Measurements from ENCODE around the gene ROBO3.

GRCh38 chr11:124928942-124929665 lies 63.9 kb downstream of the ROBO3 start:
- no peak for TF ChIP-seq CTCF (IDR thresholded peaks at IDR 0.05 in 8 of 11, conservative IDR thresholded peaks at IDR 0.05 in 3 of 11)
- TF ChIP-seq POLR2A (IDR thresholded peaks at IDR 0.05): no peak
- TF ChIP-seq POLR2AphosphoS5 (IDR thresholded peaks at IDR 0.05): no peak

Measured in spleen (tissue), 7 donors.